K562 (cell line): ENCODE results near the gene JPT1. TPM values are rescaled to one million over a fixed set of nuclear protein-coding genes. Genes with fewer than 3 reads are reported as not detected.

Experiments
- CHD4 ChIP-seq: fragments of 200-600 bp; sonication (generic); IDR thresholded peaks from 3 replicates; pipeline ENCODE4 v1.6.1; 2012; ENCODE audit warnings: low read depth, mild to moderate bottlenecking, mixed read lengths, low read length, inconsistent platforms; ENCODE audit not compliant: insufficient read depth, insufficient replicate concordance, poor library complexity, severe bottlenecking
- CXXC5 ChIP-seq: fragments of 250-450 bp; sonication (Bioruptor Pico); IDR thresholded peaks from 2 replicates; pipeline ENCODE4 v1.8.0; 2022; ENCODE audit warnings: inconsistent platforms, mild to moderate bottlenecking, moderate library complexity
- FOSL1 ChIP-seq: fragments of 200-800 bp; sonication (Bioruptor generic); conservative IDR thresholded peaks from 2 replicates; pipeline ENCODE4 v1.6.1; 2016; ENCODE audit warnings: missing genetic modification characterization, missing compliant biosample characterization
- KAT2B ChIP-seq: IDR thresholded peaks from one replicate; pipeline ENCODE4 v1.6.1; 2012; ENCODE audit warnings: low read depth, mild to moderate bottlenecking, control low read depth, inconsistent platforms, low read length, moderate library complexity
- KLF10 ChIP-seq: fragments of 250-450 bp; sonication (Bioruptor Pico); IDR thresholded peaks from 2 replicates; pipeline ENCODE4 v1.6.1; 2021; ENCODE audit warnings: matching md5 sums
- NEUROD1 ChIP-seq: fragments of 150-350 bp; IDR thresholded peaks from 2 replicates; pipeline ENCODE4 v1.6.1; 2014; ENCODE audit warnings: borderline replicate concordance, low read length, low read depth; ENCODE audit not compliant: partially characterized antibody
- PHB ChIP-seq: fragments of 250-450 bp; sonication (Bioruptor Pico); IDR thresholded peaks from 2 replicates; pipeline ENCODE4 v1.5.0; 2021
- RBM14 ChIP-seq: fragments of 200-400 bp; formaldehyde crosslinking; IDR thresholded peaks from 2 replicates; pipeline ENCODE4 v1.6.1; 2018; ENCODE audit warnings: low read depth, mild to moderate bottlenecking, low read length, moderate library complexity, borderline replicate concordance; ENCODE audit not compliant: insufficient read depth
- SIN3A ChIP-seq, 2 experiments: fragments of 150-350 bp in 1 of 2; IDR thresholded peaks; 2 replicates each; pipeline ENCODE4 v1.6.1; 2011 to 2016; ENCODE audit warnings: borderline replicate concordance in 2 of 2, low read depth in 2 of 2, low read length in 2 of 2, mild to moderate bottlenecking in 2 of 2, moderate library complexity in 2 of 2; ENCODE audit not compliant: control insufficient read depth in 1 of 2
- SNRNP70 ChIP-seq: fragments of 200-400 bp; formaldehyde crosslinking; optimal IDR thresholded peaks from 2 replicates; pipeline ENCODE3; 2017; ENCODE audit warnings: low read depth, low read length
- STAT5B ChIP-seq: fragments of 250-450 bp; sonication (Bioruptor Pico); IDR thresholded peaks from 2 replicates; pipeline ENCODE4 v1.8.0; 2021; ENCODE audit warnings: mild to moderate bottlenecking, inconsistent platforms
- TAF7 ChIP-seq: fragments of 450-650 bp; IDR thresholded peaks from 2 replicates; pipeline ENCODE4 v1.6.1; 2016; ENCODE audit warnings: missing genetic modification characterization, missing compliant biosample characterization
- TBP ChIP-seq: optimal IDR thresholded peaks from 2 replicates; pipeline ENCODE3; 2011; ENCODE audit warnings: low read depth, low read length, improper control_type of control experiment
- TOE1 ChIP-seq, 2 experiments: fragments of 450-650 bp in 1 of 2; sonication (generic) in 1 of 2; formaldehyde crosslinking in 1 of 2; IDR thresholded peaks; 2 replicates each; pipeline versions ENCODE4 v1.7.1 to v1.8.0; 2016 to 2022; ENCODE audit warnings: borderline replicate concordance in 2 of 2, mild to moderate bottlenecking in 2 of 2, antibody characterized with exemption in 1 of 2, inconsistent platforms in 1 of 2, low read depth in 1 of 2, missing genetic modification reagents in 1 of 2, moderate library complexity in 1 of 2
- ZBTB12 ChIP-seq: fragments of 250-450 bp; sonication (Bioruptor Pico); IDR thresholded peaks from 2 replicates; pipeline ENCODE4 v1.4.0; 2020
- ZBTB17 ChIP-seq: fragments of 450-650 bp; formaldehyde crosslinking; IDR thresholded peaks from 2 replicates; pipeline ENCODE4 v1.4.0; 2020; ENCODE audit warnings: mild to moderate bottlenecking
- ZNF512 ChIP-seq: IDR thresholded peaks from 2 replicates; pipeline ENCODE4 v1.6.1; 2016; ENCODE audit warnings: missing genetic modification characterization, missing compliant biosample characterization
- polyA plus RNA-seq, 8 experiments: library from polyadenylated mRNA; depleted of rRNA in 4 of 8; stranded (reverse) in 5 of 8; unstranded in 3 of 8; fragments of >200 nt; fragmentation: Nextera tagmentation in 2 of 8; fragmentation: Illumina TruSeq in 1 of 8; extraction: Ambion mirVana in 2 of 8; extraction: Trizol in 1 of 8; gene quantifications; 2 replicates each; pipeline versions ENCODE4 v1.2.1 to v1.2.3, GENCODE V29; 2011 to 2014; ENCODE audit warnings: inconsistent platforms in 1 of 8, missing spikeins in 1 of 8
- total RNA-seq, 7 experiments: library from RNA; depleted of rRNA in 6 of 7; stranded (reverse); fragments of >200 nt in 6 of 7; fragmentation: Illumina TruSeq in 2 of 7; extraction: Trizol in 2 of 7; gene quantifications; 2 replicates each; pipeline versions ENCODE4 v1.2.1 to v1.2.3, GENCODE V29; 2011 to 2021; ENCODE audit warnings: low replicate concordance in 1 of 7
- TF ChIP-seq, protein P1 (sequence below): fragments of 450-650 bp; IDR thresholded peaks from 2 replicates; pipeline ENCODE4 v1.6.1; 2018; ENCODE audit warnings: mild to moderate bottlenecking, low read depth; ENCODE audit not compliant: partially characterized antibody

JPT1 gene
- total and polyA plus RNA-seq, 9 of the 15 experiments (the other 6 are each of a cell fraction or from before 2014, with no cell fraction given): 56.7 to 292 (median 144) TPM

DNA sequence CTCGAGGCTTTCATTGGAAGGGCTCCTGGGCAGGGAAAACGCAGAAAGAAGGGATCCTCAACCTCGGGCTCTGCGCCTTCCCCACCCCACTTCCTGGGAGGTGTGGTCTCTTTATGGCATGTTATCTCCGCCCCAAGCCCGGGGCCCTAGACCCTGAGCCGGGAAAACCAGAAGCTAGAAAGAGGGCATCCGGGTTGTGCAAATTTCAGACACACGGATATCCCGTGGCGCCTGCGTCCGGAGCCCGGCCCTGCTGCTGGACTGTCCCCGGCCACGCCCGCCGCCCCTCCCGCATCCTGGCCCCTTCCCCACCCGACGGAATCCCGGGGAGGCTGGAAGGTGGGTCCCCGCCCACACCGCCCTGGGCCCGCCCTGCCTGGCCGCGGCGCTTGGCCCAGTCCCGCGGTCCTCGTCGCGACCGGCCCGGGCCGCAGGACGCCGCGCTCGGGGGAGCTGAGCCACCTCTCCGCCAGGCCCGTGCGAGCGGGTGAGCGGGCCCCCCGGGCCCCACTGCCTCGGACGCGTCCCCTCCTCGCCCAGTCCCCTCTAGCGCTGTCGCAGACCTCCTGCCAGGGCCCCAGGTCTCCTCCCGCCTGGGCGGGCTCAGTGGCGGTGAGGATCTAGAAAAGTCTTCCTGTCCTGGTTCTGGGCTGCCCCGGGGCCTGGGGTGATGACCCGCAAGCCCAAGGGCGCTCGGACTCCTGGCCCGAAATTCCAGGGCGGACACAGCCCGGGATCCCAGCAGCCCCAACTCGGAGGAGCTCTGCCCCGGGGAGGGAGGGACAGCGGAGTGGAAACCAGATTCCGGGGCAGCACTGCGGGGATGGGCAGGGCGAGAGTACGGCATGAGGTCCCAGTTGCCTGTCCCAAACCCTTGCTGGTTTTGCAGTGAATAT is 66.5 kb downstream of the JPT1 start, which contains the start of gene SLC16A5 (continued):
- TF ChIP-seq KAT2B (no peak), TOE1 (IDR thresholded peaks at IDR 0.05; ENCODE audit: borderline replicate concordance) (no peak), TOE1 (CRISPR knock-in tag; IDR thresholded peaks at IDR 0.05; ENCODE audit: borderline replicate concordance, low read depth) (no peak), KLF10 (CRISPR knock-in tag) (no peak), CXXC5 (peak; percentile 77), PHB (no peak), SIN3A (IDR thresholded peaks at IDR 0.05; ENCODE audit: borderline replicate concordance in 2 of 2, control insufficient read depth in 1 of 2, low read depth in 2 of 2, low read length in 2 of 2) (peak in 1 of 2 experiments; percentile 15; a peak in 1 of 4 replicates), ZNF512 (no peak), NEUROD1 (no peak), ZBTB12 (CRISPR knock-in tag) (no peak), TAF7 (no peak), ZBTB17 (CRISPR knock-in tag) (0 out of 2 replicates have a peak, but pooled peaks have one; percentile 7), SNRNP70 (no peak), CHD4 (no peak), TBP (peak; percentile 58), STAT5B (CRISPR knock-in tag) (no peak), RBM14 (0 out of 2 replicates have a peak, but pooled peaks have one; percentile 51), FOSL1 (tag) (0 out of 2 replicates have a peak, but pooled peaks have one; percentile 1)
- TF ChIP-seq, protein P1, sequence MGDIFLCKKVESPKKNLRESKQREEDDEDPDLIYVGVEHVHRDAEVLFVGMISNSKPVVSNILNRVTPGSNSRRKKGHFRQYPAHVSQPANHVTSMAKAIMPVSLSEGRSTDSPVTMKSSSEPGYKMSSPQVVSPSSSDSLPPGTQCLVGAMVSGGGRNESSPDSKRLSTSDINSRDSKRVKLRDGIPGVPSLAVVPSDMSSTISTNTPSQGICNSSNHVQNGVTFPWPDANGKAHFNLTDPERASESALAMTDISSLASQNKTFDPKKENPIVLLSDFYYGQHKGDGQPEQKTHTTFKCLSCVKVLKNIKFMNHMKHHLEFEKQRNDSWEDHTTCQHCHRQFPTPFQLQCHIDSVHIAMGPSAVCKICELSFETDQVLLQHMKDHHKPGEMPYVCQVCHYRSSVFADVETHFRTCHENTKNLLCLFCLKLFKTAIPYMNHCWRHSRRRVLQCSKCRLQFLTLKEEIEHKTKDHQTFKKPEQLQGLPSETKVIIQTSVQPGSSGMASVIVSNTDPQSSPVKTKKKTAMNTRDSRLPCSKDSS: no peak
